H9 (cell line): Measurements from ENCODE around the gene ITPR1. TPM values are rescaled to one million over a fixed set of nuclear protein-coding genes. Genes with fewer than 3 reads are reported as not detected.
A peak's percentile ranks its signal among the peaks of the same experiment; 100 is the strongest.

ENCODE experiments used
- DNase-seq: peaks from one replicate; pipeline ENCODE4 v3.0.0-alpha.2; 2017
- H2AFZ ChIP-seq: one replicate; pipeline ENCODE4 v1.6.1; 2013; ENCODE audit warnings: mild to moderate bottlenecking, low read length, control low read depth, moderate library complexity
- H2AK5ac ChIP-seq: 2 replicates; pipeline ENCODE4 v1.6.1; 2013; ENCODE audit warnings: low read length, control low read depth, mixed read lengths; ENCODE audit not compliant: insufficient read length
- H2BK120ac ChIP-seq: one replicate; pipeline ENCODE4 v1.6.1; 2013; ENCODE audit warnings: low read depth, mild to moderate bottlenecking, low read length, control low read depth, inconsistent platforms; ENCODE audit not compliant: poor library complexity, severe bottlenecking
- H2BK12ac ChIP-seq: 2 replicates; pipeline ENCODE4 v1.6.1; 2013; ENCODE audit warnings: low read length, control low read depth, mixed read lengths, low read depth; ENCODE audit not compliant: insufficient read length
- H2BK15ac ChIP-seq: 2 replicates; pipeline ENCODE4 v1.6.1; 2013; ENCODE audit warnings: low read depth, low read length, control low read depth
- H2BK20ac ChIP-seq: one replicate; pipeline ENCODE4 v1.6.1; 2013; ENCODE audit warnings: low read depth, mild to moderate bottlenecking, low read length, control low read depth, inconsistent platforms; ENCODE audit not compliant: poor library complexity, severe bottlenecking
- H2BK5ac ChIP-seq: 2 replicates; pipeline ENCODE4 v1.6.1; 2013; ENCODE audit warnings: low read length, control low read depth, mixed read lengths; ENCODE audit not compliant: insufficient read length
- H3K14ac ChIP-seq: 2 replicates; pipeline ENCODE4 v1.6.1; 2013; ENCODE audit warnings: low read length, control low read depth; ENCODE audit not compliant: insufficient read depth
- H3K18ac ChIP-seq: 2 replicates; pipeline ENCODE4 v1.6.1; 2013; ENCODE audit warnings: low read depth, mild to moderate bottlenecking, mixed read lengths, low read length, control low read depth; ENCODE audit not compliant: insufficient read length
- H3K23ac ChIP-seq: 2 replicates; pipeline ENCODE4 v1.6.1; 2013; ENCODE audit warnings: low read length, control low read depth, mixed read lengths, low read depth; ENCODE audit not compliant: insufficient read length
- H3K23me2 ChIP-seq: 2 replicates; pipeline ENCODE4 v1.6.1; 2013; ENCODE audit warnings: low read depth, mild to moderate bottlenecking, mixed read lengths, low read length, control low read depth; ENCODE audit not compliant: insufficient read length, poor library complexity, severe bottlenecking
- H3K27ac ChIP-seq: 2 replicates; pipeline ENCODE4 v1.5.1; 2013; ENCODE audit warnings: low read length, control low read depth, mixed read lengths, low read depth; ENCODE audit not compliant: insufficient read length
- H3K27me3 ChIP-seq: 2 replicates; pipeline ENCODE4 v1.6.1; 2013; ENCODE audit warnings: low read length, control low read depth, inconsistent platforms; ENCODE audit not compliant: insufficient read depth
- H3K4ac ChIP-seq: 2 replicates; pipeline ENCODE4 v1.6.1; 2013; ENCODE audit warnings: low read depth, mild to moderate bottlenecking, control low read depth, inconsistent platforms, low read length, moderate library complexity
- H3K4me1 ChIP-seq: 2 replicates; pipeline ENCODE4 v1.6.1; 2013; ENCODE audit warnings: low read length, control low read depth, inconsistent platforms; ENCODE audit not compliant: insufficient read depth
- H3K4me2 ChIP-seq: 2 replicates; pipeline ENCODE4 v1.6.1; 2013; ENCODE audit warnings: low read length, control low read depth, mixed read lengths; ENCODE audit not compliant: insufficient read length, insufficient read depth
- H3K56ac ChIP-seq: 2 replicates; pipeline ENCODE4 v1.6.1; 2013; ENCODE audit warnings: low read depth, mild to moderate bottlenecking, mixed read lengths, low read length, control low read depth; ENCODE audit not compliant: insufficient read length
- H3K79me1 ChIP-seq: 2 replicates; pipeline ENCODE4 v1.6.1; 2013; ENCODE audit warnings: low read depth, mild to moderate bottlenecking, moderate library complexity, low read length, control low read depth, inconsistent platforms; ENCODE audit not compliant: insufficient read depth, poor library complexity, severe bottlenecking
- H3K79me2 ChIP-seq: 2 replicates; pipeline ENCODE4 v1.6.1; 2013; ENCODE audit warnings: low read length, control low read depth, inconsistent platforms; ENCODE audit not compliant: insufficient read depth
- H3K9ac ChIP-seq: 2 replicates; pipeline ENCODE4 v1.6.1; 2013; ENCODE audit warnings: low read length, control low read depth, mixed read lengths; ENCODE audit not compliant: insufficient read length; ENCODE audit errors: extremely low read depth
- H3K9me3 ChIP-seq: one replicate; pipeline ENCODE4 v1.6.1; 2013; ENCODE audit warnings: low read depth, low read length, inconsistent platforms; ENCODE audit not compliant: control insufficient read depth
- H3T11ph ChIP-seq: one replicate; pipeline ENCODE4 v1.6.1; 2013; ENCODE audit warnings: mild to moderate bottlenecking, low read length, control low read depth, inconsistent platforms
- H4K20me1 ChIP-seq: one replicate; pipeline ENCODE4 v1.6.1; 2013; ENCODE audit not compliant: control insufficient read depth, insufficient read length, insufficient read depth
- H4K5ac ChIP-seq: 2 replicates; pipeline ENCODE4 v1.6.1; 2013; ENCODE audit warnings: low read depth, mild to moderate bottlenecking, mixed read lengths, low read length, control low read depth; ENCODE audit not compliant: insufficient read length
- H4K8ac ChIP-seq: replicated peaks from 2 replicates; pipeline ENCODE4 v1.6.1; 2013; ENCODE audit warnings: low read length, control low read depth, mixed read lengths, low read depth; ENCODE audit not compliant: insufficient read length
- H4K91ac ChIP-seq: 2 replicates; pipeline ENCODE4 v1.6.1; 2013; ENCODE audit warnings: low read depth, mild to moderate bottlenecking, moderate library complexity, mixed read lengths, low read length, control low read depth; ENCODE audit not compliant: insufficient read length
- H3K27ac Mint-ChIP-seq, 3 experiments: 2 replicates in 2 of 3; 3 replicates in 1 of 3; pipeline ENCODE4 v1.8.0; 2020 to 2021; ENCODE audit warnings: mixed read lengths in 3 of 3, mild to moderate bottlenecking in 1 of 3, moderate library complexity in 1 of 3
- H3K27me3 Mint-ChIP-seq: 2 replicates; pipeline ENCODE4 v1.8.0; 2021; ENCODE audit warnings: low read depth, mild to moderate bottlenecking, moderate library complexity, mixed read lengths
- H3K36me3 Mint-ChIP-seq, 3 experiments: 2 replicates in 2 of 3; 3 replicates in 1 of 3; pipeline ENCODE4 v1.8.0; 2020 to 2021; ENCODE audit warnings: low read depth in 3 of 3, mixed read lengths in 3 of 3; ENCODE audit not compliant: insufficient read depth in 1 of 3
- H3K4me1 Mint-ChIP-seq, 2 experiments: 2 replicates each; pipeline ENCODE4 v1.8.0; 2020; ENCODE audit warnings: mixed read lengths in 2 of 2
- H3K4me3 Mint-ChIP-seq, 2 experiments: 2 replicates in 1 of 2; 3 replicates in 1 of 2; pipeline ENCODE4 v1.8.0; 2020 to 2021; ENCODE audit warnings: mild to moderate bottlenecking in 2 of 2, mixed read lengths in 2 of 2, moderate library complexity in 1 of 2
- H3K9me3 Mint-ChIP-seq, 2 experiments: 2 replicates in 1 of 2; 3 replicates in 1 of 2; pipeline ENCODE4 v1.8.0; 2020; ENCODE audit warnings: mild to moderate bottlenecking in 2 of 2, mixed read lengths in 2 of 2, moderate library complexity in 1 of 2
- CTCF ChIP-seq: fragments of 200-600 bp; sonication (generic); conservative IDR thresholded peaks from 3 replicates; pipeline ENCODE4 v1.8.0; 2021; ENCODE audit warnings: antibody characterized with exemption, mild to moderate bottlenecking
- WGBS: extraction: QIAGEN DNeasy Blood & Tissue Kit; methylation state at CpG from one replicate; pipeline ENCODE4 v1.1.7; 2013; ENCODE audit warnings: missing lambda C conversion rate, low lambda C conversion rate, mixed read lengths; ENCODE audit not compliant: insufficient read length; ENCODE audit errors: extremely low coverage; 5-methylcytosine and 5-hydroxymethylcytosine counted together
- total RNA-seq: library from RNA; stranded (reverse); gene quantifications from 2 replicates; pipeline ENCODE4 v1.2.1, GENCODE V29; 2021

ITPR1 gene
- total RNA-seq, 1 experiment from 2014 or later = 4.2 TPM

GRCh38 chr3:4856564-4856963 is 363.4 kb downstream of the ITPR1 start:
- no peak overlapping the region for H3T11ph ChIP-seq
- no peak for TF ChIP-seq CTCF
- H2BK5ac ChIP-seq = no peak overlapping the region
- H4K8ac ChIP-seq = no peak overlapping the region
- H2BK12ac ChIP-seq = no peak overlapping the region
- no peak overlapping the region for H3K9ac ChIP-seq
- no peaks in the 10 kb centered on the region for H3K79me1 ChIP-seq
- H3K4ac ChIP-seq = no peak overlapping the region
- H2AFZ ChIP-seq = no peak overlapping the region
- H3K23me2 ChIP-seq = no peaks in the 10 kb centered on the region
- no peak overlapping the region for H3K14ac ChIP-seq
- no CpG with 5 or more reads among the region's 4 CpGs for WGBS
- no peaks in the 10 kb centered on the region for H3K79me2 ChIP-seq
- H3K9me3 ChIP-seq = no peaks in the 10 kb centered on the region
- H4K5ac ChIP-seq = no peak overlapping the region
- H3K4me2 ChIP-seq = no peak overlapping the region
- H2BK15ac ChIP-seq = no peak overlapping the region
- H4K20me1 ChIP-seq = no peaks in the 10 kb centered on the region
- no peak overlapping the region for H2BK120ac ChIP-seq
- no peaks in the 10 kb centered on the region for H3K27me3 Mint-ChIP-seq
- peaks cover 0 to 6% of the 10 kb centered on the region in 2 experiments; a peak in 2 of 4 replicates for H3K4me1 Mint-ChIP-seq
- no peaks in the 10 kb centered on the region for H3K27me3 ChIP-seq
- no peak overlapping the region for H4K91ac ChIP-seq
- peak overlapping the region in 1 of 3 experiments; percentile 86; a peak in 2 of 7 replicates for H3K27ac Mint-ChIP-seq
- H3K4me3 Mint-ChIP-seq = no peak overlapping the region
- H3K9me3 Mint-ChIP-seq = peaks cover 4 to 12% of the 10 kb centered on the region in 2 experiments; a peak in 3 of 5 replicates
- no peak overlapping the region for H3K27ac ChIP-seq
- H3K36me3 Mint-ChIP-seq = peaks cover 0 to 10% (median 0%) of the 10 kb centered on the region in 3 experiments; a peak in 4 of 7 replicates
- no peak for DNase-seq
- H2AK5ac ChIP-seq = no peak overlapping the region
- H3K4me1 ChIP-seq = no peaks in the 10 kb centered on the region
- H2BK20ac ChIP-seq = no peak overlapping the region
- no peak overlapping the region for H3K23ac ChIP-seq
- no peak overlapping the region for H3K56ac ChIP-seq
- no peak overlapping the region for H3K18ac ChIP-seq
